Ovary (tissue), 9 donors: Measurements from ENCODE around the gene CHRD. TPM values are rescaled to one million over a fixed set of nuclear protein-coding genes. Genes with fewer than 3 reads are reported as not detected.

Experiments used
- DNase-seq, 5 donors: peaks; one replicate each; pipeline ENCODE4 v3.0.0-alpha.2; 2019 to 2020
- H3K27ac ChIP-seq, 2 donors: fragments of 200-600 bp; one replicate each; pipeline versions ENCODE4 v1.5.1 to v1.8.0; 2019 to 2022
- H3K27me3 ChIP-seq: fragments of 200-600 bp; one replicate; pipeline ENCODE4 v1.8.0; 2022
- H3K36me3 ChIP-seq: fragments of 200-600 bp; sonication (generic); one replicate; pipeline ENCODE4 v1.5.1; 2019
- H3K4me1 ChIP-seq: one replicate; pipeline ENCODE4 v1.8.1; 2013; ENCODE audit warnings: mild to moderate bottlenecking, moderate library complexity; ENCODE audit not compliant: insufficient read depth
- H3K4me3 ChIP-seq: fragments of 200-600 bp; sonication (generic); one replicate; pipeline ENCODE4 v1.5.1; 2017
- H3K9me3 ChIP-seq, 2 donors: fragments of 200-600 bp in 1 of 2; sonication (generic) in 1 of 2; one replicate each; pipeline versions ENCODE4 v1.5.1 to v1.8.1; 2013 to 2019; ENCODE audit warnings: mild to moderate bottlenecking in 1 of 2, moderate library complexity in 1 of 2
- CTCF ChIP-seq, 3 donors: fragments of 450-650 bp in 2 of 3; fragments of 200-600 bp in 1 of 3; IDR thresholded peaks; one replicate each; pipeline versions ENCODE4 v1.5.1 to v1.8.0; 2016 to 2022; ENCODE audit warnings: antibody characterized with exemption in 3 of 3, mild to moderate bottlenecking in 1 of 3
- EP300 ChIP-seq: sonication (generic); formaldehyde crosslinking; IDR thresholded peaks from one replicate; pipeline ENCODE4 v1.6.1; 2017; ENCODE audit warnings: antibody characterized with exemption
- POLR2A ChIP-seq: fragments of 450-650 bp; IDR thresholded peaks from one replicate; pipeline ENCODE4 v1.6.1; 2017; ENCODE audit warnings: antibody characterized with exemption, mild to moderate bottlenecking, moderate library complexity
- WGBS, 3 donors: extraction: QIAGEN DNeasy Blood & Tissue Kit in 1 of 3; methylation state at CpG; one replicate each; pipeline versions ENCODE4 v1.1.5 to v1.1.7; 2013 to 2017; 5-methylcytosine and 5-hydroxymethylcytosine counted together
- intact Hi-C, 4 donors: fragments of 100-400 bp; cut with DNase I; formaldehyde crosslinking; loops; one replicate each; pipeline versions ENCODE4 v1.11.0 to v1.15.1; 2022 to 2023
- polyA plus RNA-seq, 2 donors: library from polyadenylated mRNA; stranded (reverse); fragments of 200-250 nt in 1 of 2; fragments of 350-450 nt in 1 of 2; fragmentation: Illumina TruSeq in 1 of 2; extraction: RNeasy Lipid Tissue Mini Kit (QIAGEN cat#74804) in 1 of 2; gene quantifications; one replicate each; pipeline ENCODE4 v1.2.3, GENCODE V29; 2013 to 2014
- total RNA-seq, 7 donors: library from RNA; depleted of rRNA in 2 of 7; stranded (reverse); fragments of >200 nt in 2 of 7; fragmentation: NEBNext Ultra II Directional in 3 of 7; extraction: Animal tissue kit (Norgen Biotek cat#: 25700) in 3 of 7; gene quantifications; one replicate each; pipeline versions ENCODE4 v1.1.0 to v1.2.4, GENCODE V29; 2016 to 2023
- donor health status: DM: no; HTN: no; CAD: no; lungs with moderate emphysema.
- donor health status: DM: no; HTN: no; CAD: no.
- donor health status: Bipolar disorder and iron deficiency.
- donor health status: DM: yes; HTN: yes; CAD: no.
- donor health status: DM: no; HTN: no; CAD: no.
- donor health status: DM: yes; HTN: yes; CAD: no.

CHRD gene
- total and polyA plus RNA-seq, 9 donors = 3.1 to 37.3 (median 20.5) TPM

- TF ChIP-seq EP300 (no peak), POLR2A (no peak), CTCF (IDR thresholded peaks at IDR 0.05) (no peak)
- 5 to 11% (median 7%) methylated on average over 9 of the region's 9 CpGs for WGBS, 3 donors
- H3K27me3 ChIP-seq = no peaks in the 10 kb centered on the region
- no peaks in the 10 kb centered on the region for H3K9me3 ChIP-seq
- H3K36me3 ChIP-seq = no peaks in the 10 kb centered on the region
- no peaks in the 10 kb centered on the region for H3K4me1 ChIP-seq
- peak in 3 of 5 donors; percentile 62 to 81 (median 73) for DNase-seq
- intact Hi-C loops = no loop called here
- no peak overlapping the region for H3K4me3 ChIP-seq
- peak overlapping the region in 1 of 2 donors; percentile 37 for H3K27ac ChIP-seq
Observed at GRCh38 chr3:184399410-184399809, 19.6 kb downstream of the CHRD start.

- TF ChIP-seq CTCF (IDR thresholded peaks at IDR 0.05) (no peak), EP300 (no peak), POLR2A (no peak)
- Histone ChIP-seq H3K27me3 (no peaks in the 10 kb centered on the region), H3K4me1 (no peaks in the 10 kb centered on the region), H3K27ac (no peak overlapping the region), H3K4me3 (no peak overlapping the region), H3K36me3 (no peaks in the 10 kb centered on the region), H3K9me3 (no peaks in the 10 kb centered on the region)
- intact Hi-C loops = no loop called here
- 72 to 76% (median 72%) methylated on average over 20 of the region's 20 CpGs for WGBS, 3 donors
- no peak for DNase-seq
Observed at GRCh38 chr3:184405075-184406030, 25.5 kb downstream of the CHRD start.

GRCh38 chr3:184409331-184409926 is 29.6 kb downstream of the CHRD start:
- DNase-seq = no peak
- Histone ChIP-seq H3K4me3 (no peak overlapping the region), H3K36me3 (no peaks in the 10 kb centered on the region), H3K9me3 (no peaks in the 10 kb centered on the region), H3K27ac (no peak overlapping the region), H3K27me3 (no peaks in the 10 kb centered on the region), H3K4me1 (no peaks in the 10 kb centered on the region)
- TF ChIP-seq CTCF (IDR thresholded peaks at IDR 0.05) (no peak), EP300 (no peak), POLR2A (no peak)
- intact Hi-C loops = no loop called here
- whole genome bisulfite sequencing, 3 donors = 78 to 82% (median 81%) methylated on average over 8 of the region's 8 CpGs

- TF ChIP-seq POLR2A (no peak), CTCF (IDR thresholded peaks at IDR 0.05) (no peak), EP300 (no peak)
- no peaks in the 10 kb centered on the region for H3K36me3 ChIP-seq
- H3K4me3 ChIP-seq = no peak overlapping the region
- WGBS, 3 donors = 82 to 96% (median 94%) methylated on average over 11 to 12 of the region's 12 CpGs
- DNase-seq = no peak
- H3K27me3 ChIP-seq = no peaks in the 10 kb centered on the region
- intact Hi-C loops = loop anchor here in 2 of 4 donors (10.0 kb wide), 2 partner anchors 105 to 135 kb away; no protein-coding TSS in a partner anchor
- H3K4me1 ChIP-seq = no peaks in the 10 kb centered on the region
- no peak overlapping the region for H3K27ac ChIP-seq
- no peaks in the 10 kb centered on the region for H3K9me3 ChIP-seq
Observed at GRCh38 chr3:184409946-184410500, 30.2 kb downstream of the CHRD start.
